ENCODE measurements around the gene CSF3.

- TF ChIP-seq SUZ12 (IDR thresholded peaks at IDR 0.05; ENCODE audit: extremely low read depth, insufficient read depth, insufficient read length): no peak
- no peak for TF ChIP-seq YY1 (IDR thresholded peaks at IDR 0.05; ENCODE audit: insufficient read depth, insufficient read length)
- TF ChIP-seq ZNF274 (IDR thresholded peaks at IDR 0.05; ENCODE audit: low read depth, low read length): no peak
Measured at GRCh38 chr17:40014375-40014980, 762 bp upstream of the CSF3 start.

Data from NT2/D1 (cell line).